RPMI7951 (cell line): ENCODE results near the gene ZBTB42. TPM values are rescaled to one million over a fixed set of nuclear protein-coding genes. Genes with fewer than 3 reads are reported as not detected.

Experiments used
- DNase-seq: peaks from one replicate; pipeline ENCODE4 v3.0.0-alpha.2; 2012; ENCODE audit warnings: low read depth
- total RNA-seq: library from RNA; depleted of rRNA; stranded (reverse); fragments of >200 nt; shearing (Covaris generic); gene quantifications from 2 replicates; pipeline ENCODE4 v1.2.3, GENCODE V29; 2014

Gene ZBTB42
- total RNA-seq, 1 experiment from 2014 or later: 0.84 TPM

GRCh38 chr14:104782086-104782807, 18.7 kb upstream of the ZBTB42 start:
- DNase-seq: no peak

GRCh38 chr14:104782808-104783139, 18.1 kb upstream of the ZBTB42 start:
- no peak for DNase-seq

GRCh38 chr14:104783484-104784217, 17.2 kb upstream of the ZBTB42 start:
- no peak for DNase-seq

GRCh38 chr14:104784218-104784568, 16.7 kb upstream of the ZBTB42 start:
- DNase-seq: no peak

- no peak for DNase-seq
These were observed 15.8 kb upstream of the ZBTB42 start for GRCh38 chr14:104784846-104785707.

- no peak for DNase-seq
These were observed 15.2 kb upstream of the ZBTB42 start for GRCh38 chr14:104785708-104786080.

- no peak for DNase-seq
These were observed 14.8 kb upstream of the ZBTB42 start for GRCh38 chr14:104786091-104786586.

GRCh38 chr14:104786726-104787675, 13.9 kb upstream of the ZBTB42 start:
- no peak for DNase-seq

GRCh38 chr14:104787736-104788135, 13.2 kb upstream of the ZBTB42 start:
- no peak for DNase-seq

- no peak for DNase-seq
These were observed 12.6 kb upstream of the ZBTB42 start for GRCh38 chr14:104788161-104788818.

GRCh38 chr14:104788873-104789663, 11.8 kb upstream of the ZBTB42 start:
- DNase-seq: no peak

GRCh38 chr14:104789752-104790743, 10.9 kb upstream of the ZBTB42 start:
- no peak for DNase-seq

GRCh38 chr14:104791425-104791824, 9.5 kb upstream of the ZBTB42 start:
- no peak for DNase-seq

- DNase-seq: no peak
These were observed 8.6 kb upstream of the ZBTB42 start for GRCh38 chr14:104792101-104792884.

GRCh38 chr14:104792945-104793702, 7.8 kb upstream of the ZBTB42 start:
- DNase-seq: no peak

- no peak for DNase-seq
These were observed 7.3 kb upstream of the ZBTB42 start for GRCh38 chr14:104793703-104793959.

GRCh38 chr14:104794099-104794498, 6.8 kb upstream of the ZBTB42 start:
- DNase-seq: peak; percentile 65
